Measurements from ENCODE around the gene TBC1D16.

Gene TBC1D16

DNA sequence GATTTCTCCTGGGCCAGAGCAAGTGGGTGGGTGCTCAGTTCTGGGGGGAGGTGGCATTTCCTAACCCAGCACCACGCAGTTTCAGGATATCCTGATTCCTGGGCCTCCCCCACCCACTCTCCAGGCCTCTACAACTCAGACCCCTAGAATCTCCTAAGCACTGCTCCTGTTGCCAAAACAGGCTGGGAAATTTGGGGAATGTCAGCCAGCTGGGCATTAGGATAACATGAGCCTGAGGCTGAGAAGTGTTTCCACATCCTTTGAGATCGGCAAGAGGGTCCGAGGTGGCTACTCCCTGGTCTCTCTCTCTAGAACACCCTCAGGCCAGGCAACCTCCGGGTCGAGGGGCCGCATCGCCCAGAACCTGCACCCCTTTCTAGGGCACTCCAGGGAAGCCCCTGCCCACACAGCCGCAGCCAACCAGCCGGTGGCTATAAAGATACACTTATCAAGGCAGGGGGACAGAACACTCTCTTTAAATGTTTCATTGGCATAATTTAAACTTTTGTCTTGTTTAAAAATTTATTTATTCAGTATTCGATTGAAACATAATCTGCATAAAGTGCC, 23.6 kb downstream of the TBC1D16 start:
- Histone ChIP-seq H3K4me1 (ENCODE audit: low read depth, poor library complexity, severe bottlenecking) (peaks cover 4% of the 10 kb centered on the region), H3K27ac (no peak overlapping the region), H3K9ac (no peak overlapping the region), H4K20me1 (ENCODE audit: insufficient read depth) (no peaks in the 10 kb centered on the region), H3K27me3 (ENCODE audit: insufficient read depth, low read depth) (no peaks in the 10 kb centered on the region), H3K4me2 (no peak overlapping the region), H2AFZ (ENCODE audit: low read depth) (no peak overlapping the region), H3K4me3 (IDR thresholded peaks at IDR 0.05; ENCODE audit: insufficient read depth, low read depth, low read length) (no peak overlapping the region), H3K79me2 (ENCODE audit: insufficient read depth, low read depth) (no peaks in the 10 kb centered on the region), H3K36me3 (ENCODE audit: insufficient read depth) (no peaks in the 10 kb centered on the region)
- TF ChIP-seq, protein P1, sequence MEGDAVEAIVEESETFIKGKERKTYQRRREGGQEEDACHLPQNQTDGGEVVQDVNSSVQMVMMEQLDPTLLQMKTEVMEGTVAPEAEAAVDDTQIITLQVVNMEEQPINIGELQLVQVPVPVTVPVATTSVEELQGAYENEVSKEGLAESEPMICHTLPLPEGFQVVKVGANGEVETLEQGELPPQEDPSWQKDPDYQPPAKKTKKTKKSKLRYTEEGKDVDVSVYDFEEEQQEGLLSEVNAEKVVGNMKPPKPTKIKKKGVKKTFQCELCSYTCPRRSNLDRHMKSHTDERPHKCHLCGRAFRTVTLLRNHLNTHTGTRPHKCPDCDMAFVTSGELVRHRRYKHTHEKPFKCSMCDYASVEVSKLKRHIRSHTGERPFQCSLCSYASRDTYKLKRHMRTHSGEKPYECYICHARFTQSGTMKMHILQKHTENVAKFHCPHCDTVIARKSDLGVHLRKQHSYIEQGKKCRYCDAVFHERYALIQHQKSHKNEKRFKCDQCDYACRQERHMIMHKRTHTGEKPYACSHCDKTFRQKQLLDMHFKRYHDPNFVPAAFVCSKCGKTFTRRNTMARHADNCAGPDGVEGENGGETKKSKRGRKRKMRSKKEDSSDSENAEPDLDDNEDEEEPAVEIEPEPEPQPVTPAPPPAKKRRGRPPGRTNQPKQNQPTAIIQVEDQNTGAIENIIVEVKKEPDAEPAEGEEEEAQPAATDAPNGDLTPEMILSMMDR (conservative IDR thresholded peaks at IDR 0.05; ENCODE audit: low read depth, low read length): no peak

DNA sequence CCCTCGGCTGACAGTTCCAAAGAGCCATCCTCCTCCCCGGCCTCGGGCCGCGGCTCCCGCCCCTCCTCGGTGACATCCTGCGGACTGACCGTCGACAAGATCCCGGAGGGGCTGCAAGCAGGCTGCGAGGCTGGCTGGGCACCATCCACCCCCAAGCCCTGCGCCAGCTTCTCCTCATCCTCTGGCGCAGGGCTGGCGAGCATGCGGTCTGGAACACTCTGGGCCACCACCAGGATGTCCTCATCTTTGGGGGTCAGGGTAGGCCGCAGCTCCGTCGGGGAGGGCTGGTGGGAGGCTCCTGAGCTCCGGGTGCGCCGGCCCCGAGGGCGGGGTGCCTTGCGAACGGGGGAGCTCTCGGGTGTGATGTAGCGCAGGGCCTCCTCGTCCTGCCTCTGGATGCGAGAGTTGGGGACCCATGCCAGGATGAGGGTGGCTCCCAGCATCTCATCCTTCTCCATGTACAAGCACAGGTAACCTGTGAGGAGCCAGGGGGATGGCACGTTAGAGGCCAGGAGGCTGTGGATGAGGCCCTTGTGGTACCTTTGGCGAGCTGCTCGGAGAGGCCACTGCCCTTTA, 25.3 kb downstream of the TBC1D16 start:
- no peak overlapping the region for H3K4me2 ChIP-seq
- no peak overlapping the region for H2AFZ ChIP-seq (ENCODE audit: low read depth)
- H3K79me2 ChIP-seq (ENCODE audit: insufficient read depth, low read depth): no peaks in the 10 kb centered on the region
- no peaks in the 10 kb centered on the region for H3K36me3 ChIP-seq (ENCODE audit: insufficient read depth)
- H3K27me3 ChIP-seq (ENCODE audit: insufficient read depth, low read depth): no peaks in the 10 kb centered on the region
- H4K20me1 ChIP-seq (ENCODE audit: insufficient read depth): no peaks in the 10 kb centered on the region
- peaks cover 13% of the 10 kb centered on the region for H3K4me1 ChIP-seq (ENCODE audit: low read depth, poor library complexity, severe bottlenecking)
- no peak overlapping the region for H3K9ac ChIP-seq
- no peak overlapping the region for H3K27ac ChIP-seq
- TF ChIP-seq, protein P1 (conservative IDR thresholded peaks at IDR 0.05; ENCODE audit: low read depth, low read length): no peak
- no peak overlapping the region for H3K4me3 ChIP-seq (IDR thresholded peaks at IDR 0.05; ENCODE audit: insufficient read depth, low read depth, low read length)

DNA sequence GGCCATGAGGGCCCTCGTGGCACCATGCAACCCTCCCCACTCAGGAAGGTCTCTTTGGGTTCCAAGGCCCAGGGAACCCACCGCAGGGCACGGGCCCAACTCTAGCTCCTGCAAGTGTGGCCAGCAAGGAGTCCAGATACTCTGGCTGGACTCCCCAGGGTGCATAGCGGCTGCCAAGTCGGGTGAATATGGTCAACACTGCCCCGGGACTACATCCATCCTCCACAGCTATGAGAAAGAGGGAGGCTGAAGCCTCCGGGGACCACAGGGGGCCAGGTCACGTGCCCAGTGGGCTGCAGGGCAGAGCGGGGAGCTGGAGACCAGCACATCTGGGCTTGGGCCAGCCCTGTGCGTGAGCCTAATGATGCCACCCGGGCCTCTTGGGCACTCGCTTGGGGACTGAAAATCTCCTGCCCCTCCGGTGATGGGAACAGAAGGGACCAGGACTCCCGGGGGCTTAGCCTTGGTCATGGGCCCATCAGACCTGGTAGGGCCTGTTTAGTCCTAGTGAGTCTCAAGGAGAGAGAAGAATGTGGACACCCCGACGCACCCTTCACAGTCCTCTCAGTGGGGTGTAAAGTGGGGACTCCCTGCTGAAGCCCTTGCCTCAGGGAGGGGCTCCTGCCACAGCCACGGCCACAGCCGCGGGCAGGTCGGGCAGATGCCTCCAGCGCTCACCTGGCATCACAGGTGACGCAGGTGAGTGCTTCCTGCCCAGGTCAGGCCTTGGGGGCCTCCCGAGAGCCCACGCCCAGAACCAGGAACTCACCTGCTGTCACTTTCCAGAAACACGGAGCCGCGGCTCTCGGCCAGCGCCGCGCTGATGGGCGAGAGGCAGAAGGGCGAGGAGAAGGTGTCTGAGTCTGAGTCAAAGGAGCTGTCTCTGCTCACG, 26.0 kb downstream of the TBC1D16 start:
- Histone ChIP-seq H3K36me3 (ENCODE audit: insufficient read depth) (no peaks in the 10 kb centered on the region), H3K27me3 (ENCODE audit: insufficient read depth, low read depth) (no peaks in the 10 kb centered on the region), H3K79me2 (ENCODE audit: insufficient read depth, low read depth) (no peaks in the 10 kb centered on the region), H3K27ac (no peak overlapping the region), H2AFZ (ENCODE audit: low read depth) (no peak overlapping the region), H3K4me1 (ENCODE audit: low read depth, poor library complexity, severe bottlenecking) (peaks cover 13% of the 10 kb centered on the region), H3K4me3 (IDR thresholded peaks at IDR 0.05; ENCODE audit: insufficient read depth, low read depth, low read length) (no peak overlapping the region), H4K20me1 (ENCODE audit: insufficient read depth) (no peaks in the 10 kb centered on the region), H3K9ac (no peak overlapping the region), H3K4me2 (no peak overlapping the region)
- TF ChIP-seq, protein P1 (conservative IDR thresholded peaks at IDR 0.05; ENCODE audit: low read depth, low read length): no peak

DNA sequence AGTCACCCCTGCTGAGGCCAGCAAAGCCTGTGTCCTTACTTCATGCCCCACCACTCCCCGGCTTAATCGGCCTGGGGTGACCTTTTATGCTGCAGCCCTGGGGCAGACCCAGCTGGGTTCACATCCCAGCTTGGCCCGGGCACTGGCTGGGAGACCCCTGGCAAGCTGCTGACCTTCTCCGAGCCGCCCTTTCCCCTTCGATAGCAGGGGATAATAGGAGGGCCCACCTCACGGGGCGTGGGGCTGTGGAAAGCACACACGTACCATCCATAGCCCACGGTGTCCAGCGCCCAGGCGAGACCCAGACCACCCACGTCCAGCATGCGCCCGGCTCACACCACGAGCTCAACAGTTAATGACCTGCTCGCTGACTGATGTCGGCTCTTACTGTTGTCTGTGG, 26.8 kb downstream of the TBC1D16 start:
- Histone ChIP-seq H3K4me1 (ENCODE audit: low read depth, poor library complexity, severe bottlenecking) (peaks cover 13% of the 10 kb centered on the region), H2AFZ (ENCODE audit: low read depth) (no peak overlapping the region), H3K79me2 (ENCODE audit: insufficient read depth, low read depth) (no peaks in the 10 kb centered on the region), H3K9ac (no peak overlapping the region), H4K20me1 (ENCODE audit: insufficient read depth) (no peaks in the 10 kb centered on the region), H3K4me2 (no peak overlapping the region), H3K4me3 (IDR thresholded peaks at IDR 0.05; ENCODE audit: insufficient read depth, low read depth, low read length) (no peak overlapping the region), H3K36me3 (ENCODE audit: insufficient read depth) (no peaks in the 10 kb centered on the region), H3K27me3 (ENCODE audit: insufficient read depth, low read depth) (no peaks in the 10 kb centered on the region), H3K27ac (no peak overlapping the region)
- TF ChIP-seq, protein P1 (conservative IDR thresholded peaks at IDR 0.05; ENCODE audit: low read depth, low read length): no peak

Measured in KMS-11 (cell line).